GM23338 (cell line): ENCODE data around the gene CXCL6. TPM values are rescaled to one million over a fixed set of nuclear protein-coding genes. Genes with fewer than 3 reads are reported as not detected.

Experiments
- ATAC-seq: fragments of 200-7000 bp; cut with Tn5 transposase; 3 replicates; pipeline ENCODE4 v1.9.1; 2020
- DNase-seq: peaks from one replicate; pipeline ENCODE4 v3.0.0-alpha.2; 2015; ENCODE audit warnings: low spot score
- H2AFZ ChIP-seq: fragments of 200-600 bp; sonication (generic); 2 replicates; pipeline ENCODE4 v1.8.0; 2016; ENCODE audit warnings: antibody characterized with exemption, mild to moderate bottlenecking, moderate library complexity
- H3F3A ChIP-seq: fragments of 200-600 bp; sonication (generic); replicated peaks from 2 replicates; pipeline ENCODE4 v1.8.0; 2017; ENCODE audit warnings: antibody characterized with exemption, mixed run types, low read depth
- H3K27ac ChIP-seq: fragments of 200-600 bp; sonication (generic); 2 replicates; pipeline ENCODE4 v1.6.1; 2016; ENCODE audit warnings: low read depth
- H3K27me3 ChIP-seq: fragments of 200-600 bp; sonication (generic); 2 replicates; pipeline ENCODE4 v1.8.0; 2016; ENCODE audit warnings: mild to moderate bottlenecking, mixed run types, moderate library complexity; ENCODE audit not compliant: insufficient read depth
- H3K36me3 ChIP-seq: fragments of 200-600 bp; sonication (generic); 2 replicates; pipeline ENCODE4 v1.8.0; 2016; ENCODE audit warnings: mild to moderate bottlenecking; ENCODE audit not compliant: insufficient read depth
- H3K4me1 ChIP-seq: fragments of 200-600 bp; sonication (generic); 2 replicates; pipeline ENCODE4 v1.8.0; 2016; ENCODE audit warnings: mild to moderate bottlenecking, moderate library complexity; ENCODE audit not compliant: insufficient read depth
- H3K4me2 ChIP-seq: fragments of 200-600 bp; sonication (generic); 2 replicates; pipeline ENCODE4 v1.7.1; 2017; ENCODE audit warnings: mixed run types
- H3K4me3 ChIP-seq: fragments of 200-600 bp; sonication (generic); 2 replicates; pipeline ENCODE4 v1.6.1; 2016; ENCODE audit warnings: mixed run types
- H3K79me2 ChIP-seq: fragments of 200-600 bp; sonication (generic); replicated peaks from 2 replicates; pipeline ENCODE4 v1.8.0; 2017; ENCODE audit warnings: mild to moderate bottlenecking; ENCODE audit not compliant: insufficient read depth
- H3K9me2 ChIP-seq: fragments of 200-600 bp; sonication (generic); 2 replicates; pipeline ENCODE4 v1.8.0; 2017; ENCODE audit not compliant: insufficient read depth
- H4K20me1 ChIP-seq: fragments of 200-600 bp; sonication (generic); replicated peaks from 2 replicates; pipeline ENCODE4 v1.8.0; 2017; ENCODE audit warnings: mild to moderate bottlenecking; ENCODE audit not compliant: insufficient read depth
- H3K27ac Mint-ChIP-seq: 2 replicates; pipeline ENCODE4 v1.8.0; 2020; ENCODE audit warnings: inconsistent platforms, mild to moderate bottlenecking, moderate library complexity, mixed read lengths
- H3K27me3 Mint-ChIP-seq: 3 replicates; pipeline ENCODE4 v1.8.0; 2022; ENCODE audit warnings: low read depth, mild to moderate bottlenecking, moderate library complexity, mixed read lengths, inconsistent platforms; ENCODE audit not compliant: insufficient read depth, poor library complexity
- H3K36me3 Mint-ChIP-seq: 3 replicates; pipeline ENCODE4 v1.8.0; 2021; ENCODE audit warnings: low read depth, mild to moderate bottlenecking, inconsistent platforms, moderate library complexity, mixed read lengths
- H3K4me1 Mint-ChIP-seq: 3 replicates; pipeline ENCODE4 v1.8.0; 2020; ENCODE audit warnings: mild to moderate bottlenecking, inconsistent platforms, mixed read lengths
- H3K4me3 Mint-ChIP-seq: 3 replicates; pipeline ENCODE4 v1.8.0; 2021; ENCODE audit warnings: moderate library complexity, mild to moderate bottlenecking, inconsistent platforms, mixed read lengths
- H3K9me3 Mint-ChIP-seq: 3 replicates; pipeline ENCODE4 v1.8.0; 2020; ENCODE audit warnings: moderate library complexity, mild to moderate bottlenecking, inconsistent platforms, mixed read lengths
- CTCF ChIP-seq, 2 experiments: fragments of 200-600 bp in 1 of 2; sonication (generic) in 1 of 2; conservative IDR thresholded peaks; 2 replicates each; pipeline versions ENCODE4 v1.5.1 to v1.6.1; 2016 to 2017; ENCODE audit warnings: antibody characterized with exemption in 2 of 2, low read depth in 2 of 2, mild to moderate bottlenecking in 2 of 2, moderate library complexity in 1 of 2
- ETS1 ChIP-seq: IDR thresholded peaks from 2 replicates; pipeline ENCODE4 v1.6.1; 2016; ENCODE audit warnings: antibody characterized with exemption
- EZH2 ChIP-seq: fragments of 200-600 bp; sonication (generic); IDR thresholded peaks from one replicate; pipeline ENCODE4 v1.8.0; 2017; ENCODE audit warnings: antibody characterized with exemption, mild to moderate bottlenecking, low read depth; ENCODE audit not compliant: unreplicated experiment
- EZH2phosphoT487 ChIP-seq: fragments of 200-600 bp; sonication (generic); IDR thresholded peaks from one replicate; pipeline ENCODE4 v1.8.1; 2018; ENCODE audit warnings: antibody characterized with exemption; ENCODE audit not compliant: unreplicated experiment
- NANOG ChIP-seq: IDR thresholded peaks from 2 replicates; pipeline ENCODE4 v1.6.1; 2016; ENCODE audit warnings: antibody characterized with exemption, borderline replicate concordance
- POLR2AphosphoS5 ChIP-seq: IDR thresholded peaks from 2 replicates; pipeline ENCODE4 v1.6.1; 2016; ENCODE audit warnings: antibody characterized with exemption, low read depth
- REST ChIP-seq: IDR thresholded peaks from one replicate; pipeline ENCODE4 v1.6.1; 2018; ENCODE audit warnings: antibody characterized with exemption; ENCODE audit not compliant: unreplicated experiment
- ZNF114 ChIP-seq: fragments of 250-450 bp; sonication (Bioruptor Pico); IDR thresholded peaks from 2 replicates; pipeline ENCODE4 v1.5.0; 2020; ENCODE audit warnings: mild to moderate bottlenecking, moderate library complexity
- polyA plus RNA-seq: library from polyadenylated mRNA; unstranded; fragments of >200 nt; fragmentation: Nextera tagmentation; extraction: Ambion mirVana; gene quantifications from 2 replicates; pipeline ENCODE4 v1.2.1, GENCODE V29; 2016
- total RNA-seq: library from RNA; depleted of rRNA; stranded (reverse); fragments of >200 nt; shearing (Covaris generic); gene quantifications from 2 replicates; pipeline ENCODE4 v1.2.3, GENCODE V29; 2014

The CXCL6 gene
- total and polyA plus RNA-seq, 2 experiments from 2014 or later, result 7.2 to 11.8 TPM

- TF ChIP-seq EZH2phosphoT487 (no peak), CTCF (conservative IDR thresholded peaks at IDR 0.05; ENCODE audit: low read depth in 2 of 2) (no peak), POLR2AphosphoS5 (no peak), ZNF114 (CRISPR knock-in tag) (no peak), EZH2 (no peak), ETS1 (no peak), NANOG (no peak), REST (no peak)
Observed at GRCh38 chr4:73860917-73861316, 24.4 kb downstream of the CXCL6 start (continued).

DNA sequence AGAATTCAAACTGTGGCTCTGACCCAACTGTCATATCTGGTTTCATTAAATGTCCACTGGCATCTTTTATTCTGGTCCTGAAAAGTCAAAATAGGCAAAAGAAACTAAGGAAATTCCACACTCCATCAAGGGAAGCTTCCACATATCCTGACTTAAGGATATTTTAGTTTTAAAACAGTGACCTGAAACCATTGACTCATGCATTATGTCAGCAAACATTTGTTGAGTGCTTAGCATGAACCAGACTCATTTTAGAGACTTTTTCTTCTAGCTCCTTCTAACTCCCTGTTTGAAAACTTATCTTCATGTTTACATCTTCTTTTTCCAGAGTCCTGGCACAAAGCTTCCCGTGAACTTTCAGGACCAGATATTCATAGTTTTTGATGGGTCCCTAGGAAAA, 25.8 kb downstream of the CXCL6 start:
- H3K27ac ChIP-seq, result no peak overlapping the region
- DNase-seq (no peak), ATAC-seq (no peak)
- no peak overlapping the region for H2AFZ ChIP-seq
- H3K27me3 ChIP-seq, result no peaks in the 10 kb centered on the region
- H3K4me3 ChIP-seq, result no peak overlapping the region
- H3K79me2 ChIP-seq, result no peaks in the 10 kb centered on the region
- no peaks in the 10 kb centered on the region for H3K9me3 Mint-ChIP-seq
- H3K4me3 Mint-ChIP-seq, result no peak overlapping the region
- no peaks in the 10 kb centered on the region for H3K4me1 ChIP-seq
- H3F3A ChIP-seq, result no peaks in the 10 kb centered on the region
- no peaks in the 10 kb centered on the region for H3K36me3 ChIP-seq
- no peaks in the 10 kb centered on the region for H3K9me2 ChIP-seq
- no peaks in the 10 kb centered on the region for H4K20me1 ChIP-seq
- H3K4me2 ChIP-seq, result no peak overlapping the region
- H3K36me3 Mint-ChIP-seq, result no peaks in the 10 kb centered on the region
- peaks cover 3% of the 10 kb centered on the region; the same call in 2 of the 3 replicates for H3K4me1 Mint-ChIP-seq
- no peak overlapping the region for H3K27ac Mint-ChIP-seq
- peaks cover 2% of the 10 kb centered on the region for H3K27me3 Mint-ChIP-seq
- TF ChIP-seq REST, result no peak
- no peak for TF ChIP-seq POLR2AphosphoS5
- TF ChIP-seq EZH2, result no peak
- TF ChIP-seq ZNF114 (CRISPR knock-in tag), result no peak
- TF ChIP-seq ETS1, result no peak
- TF ChIP-seq CTCF (conservative IDR thresholded peaks at IDR 0.05; ENCODE audit: low read depth in 2 of 2), result no peak
